ENCODE measurements around the gene ZNF839. TPM values are rescaled to one million over a fixed set of nuclear protein-coding genes. Genes with fewer than 3 reads are reported as not detected.

The ZNF839 gene
- total RNA-seq, 1 experiment from 2014 or later, result 15.1 TPM

DNA sequence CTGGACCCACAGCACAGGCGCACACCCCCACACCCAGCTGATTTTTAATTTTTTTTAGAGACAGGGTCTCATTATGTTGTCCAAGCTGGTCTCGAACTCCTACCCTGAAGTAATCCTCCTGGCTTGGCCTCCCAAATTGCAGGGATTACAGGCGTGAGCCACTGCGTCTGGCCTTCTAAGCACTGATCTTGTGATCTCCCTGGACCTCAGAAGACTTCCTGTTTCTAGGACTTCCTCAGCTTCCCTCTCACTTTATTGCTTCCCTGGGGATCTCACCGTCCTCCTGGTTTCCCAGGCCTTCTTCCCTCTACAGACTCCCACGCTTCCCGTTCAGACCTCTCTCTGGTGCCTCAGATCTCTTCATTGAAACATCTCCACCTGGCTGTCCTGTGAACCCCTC is 13.8 kb downstream of the ZNF839 start (continued):
- TF ChIP-seq, protein P1, sequence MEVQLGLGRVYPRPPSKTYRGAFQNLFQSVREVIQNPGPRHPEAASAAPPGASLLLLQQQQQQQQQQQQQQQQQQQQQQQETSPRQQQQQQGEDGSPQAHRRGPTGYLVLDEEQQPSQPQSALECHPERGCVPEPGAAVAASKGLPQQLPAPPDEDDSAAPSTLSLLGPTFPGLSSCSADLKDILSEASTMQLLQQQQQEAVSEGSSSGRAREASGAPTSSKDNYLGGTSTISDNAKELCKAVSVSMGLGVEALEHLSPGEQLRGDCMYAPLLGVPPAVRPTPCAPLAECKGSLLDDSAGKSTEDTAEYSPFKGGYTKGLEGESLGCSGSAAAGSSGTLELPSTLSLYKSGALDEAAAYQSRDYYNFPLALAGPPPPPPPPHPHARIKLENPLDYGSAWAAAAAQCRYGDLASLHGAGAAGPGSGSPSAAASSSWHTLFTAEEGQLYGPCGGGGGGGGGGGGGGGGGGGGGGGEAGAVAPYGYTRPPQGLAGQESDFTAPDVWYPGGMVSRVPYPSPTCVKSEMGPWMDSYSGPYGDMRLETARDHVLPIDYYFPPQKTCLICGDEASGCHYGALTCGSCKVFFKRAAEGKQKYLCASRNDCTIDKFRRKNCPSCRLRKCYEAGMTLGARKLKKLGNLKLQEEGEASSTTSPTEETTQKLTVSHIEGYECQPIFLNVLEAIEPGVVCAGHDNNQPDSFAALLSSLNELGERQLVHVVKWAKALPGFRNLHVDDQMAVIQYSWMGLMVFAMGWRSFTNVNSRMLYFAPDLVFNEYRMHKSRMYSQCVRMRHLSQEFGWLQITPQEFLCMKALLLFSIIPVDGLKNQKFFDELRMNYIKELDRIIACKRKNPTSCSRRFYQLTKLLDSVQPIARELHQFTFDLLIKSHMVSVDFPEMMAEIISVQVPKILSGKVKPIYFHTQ (CRISPR knock-in tag; IDR thresholded peaks at IDR 0.05), result no peak
- no peak for TF ChIP-seq SMAD4 (CRISPR knock-in tag; IDR thresholded peaks at IDR 0.05)
- no peak for TF ChIP-seq ZNF671 (CRISPR knock-in tag; IDR thresholded peaks at IDR 0.05)
- TF ChIP-seq, protein P2, sequence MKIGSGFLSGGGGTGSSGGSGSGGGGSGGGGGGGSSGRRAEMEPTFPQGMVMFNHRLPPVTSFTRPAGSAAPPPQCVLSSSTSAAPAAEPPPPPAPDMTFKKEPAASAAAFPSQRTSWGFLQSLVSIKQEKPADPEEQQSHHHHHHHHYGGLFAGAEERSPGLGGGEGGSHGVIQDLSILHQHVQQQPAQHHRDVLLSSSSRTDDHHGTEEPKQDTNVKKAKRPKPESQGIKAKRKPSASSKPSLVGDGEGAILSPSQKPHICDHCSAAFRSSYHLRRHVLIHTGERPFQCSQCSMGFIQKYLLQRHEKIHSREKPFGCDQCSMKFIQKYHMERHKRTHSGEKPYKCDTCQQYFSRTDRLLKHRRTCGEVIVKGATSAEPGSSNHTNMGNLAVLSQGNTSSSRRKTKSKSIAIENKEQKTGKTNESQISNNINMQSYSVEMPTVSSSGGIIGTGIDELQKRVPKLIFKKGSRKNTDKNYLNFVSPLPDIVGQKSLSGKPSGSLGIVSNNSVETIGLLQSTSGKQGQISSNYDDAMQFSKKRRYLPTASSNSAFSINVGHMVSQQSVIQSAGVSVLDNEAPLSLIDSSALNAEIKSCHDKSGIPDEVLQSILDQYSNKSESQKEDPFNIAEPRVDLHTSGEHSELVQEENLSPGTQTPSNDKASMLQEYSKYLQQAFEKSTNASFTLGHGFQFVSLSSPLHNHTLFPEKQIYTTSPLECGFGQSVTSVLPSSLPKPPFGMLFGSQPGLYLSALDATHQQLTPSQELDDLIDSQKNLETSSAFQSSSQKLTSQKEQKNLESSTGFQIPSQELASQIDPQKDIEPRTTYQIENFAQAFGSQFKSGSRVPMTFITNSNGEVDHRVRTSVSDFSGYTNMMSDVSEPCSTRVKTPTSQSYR (CRISPR knock-in tag; IDR thresholded peaks at IDR 0.05), result no peak
- TF ChIP-seq ATF1 (CRISPR knock-in tag; IDR thresholded peaks at IDR 0.05), result no peak
- TF ChIP-seq ESRRA (CRISPR knock-in tag; IDR thresholded peaks at IDR 0.05; ENCODE audit: borderline replicate concordance), result no peak
- TF ChIP-seq FOXP1 (CRISPR knock-in tag; IDR thresholded peaks at IDR 0.05; ENCODE audit: borderline replicate concordance), result no peak
- no peak for TF ChIP-seq GTF2I (CRISPR knock-in tag; conservative IDR thresholded peaks at IDR 0.05)
- no peak for TF ChIP-seq PRDM15 (CRISPR knock-in tag; IDR thresholded peaks at IDR 0.05)
- TF ChIP-seq ZNF425 (CRISPR knock-in tag; conservative IDR thresholded peaks at IDR 0.05), result no peak
- no peak for TF ChIP-seq KAT7 (CRISPR knock-in tag; IDR thresholded peaks at IDR 0.05; ENCODE audit: borderline replicate concordance)
- no peak for TF ChIP-seq ZNF138 (CRISPR knock-in tag; conservative IDR thresholded peaks at IDR 0.05)

GRCh38 chr14:102333795-102334705 is 14.5 kb downstream of the ZNF839 start:
- Mint-ChIP-seq H3K4me3 (no peak overlapping the region), H3K27ac (peak overlapping the region; percentile 14), H3K36me3 (peaks cover 35% of the 10 kb centered on the region), H3K4me1 (no peaks in the 10 kb centered on the region; the same call in 1 of the 2 replicates), H3K9me3 (no peaks in the 10 kb centered on the region), H3K27me3 (ENCODE audit: low read depth) (no peaks in the 10 kb centered on the region)
- ATAC-seq, result no peak
- DNase-seq (ENCODE audit: low spot score), result no peak
- CTCF ChIA-PET, result interaction anchor here (0.9 kb wide), 1 partner anchor 20 kb away, joined by 3 read pairs; no protein-coding TSS in a partner anchor
- TF ChIP-seq ZNF416 (CRISPR knock-in tag; IDR thresholded peaks at IDR 0.05) (no peak), FOXP1 (CRISPR knock-in tag; IDR thresholded peaks at IDR 0.05; ENCODE audit: borderline replicate concordance) (no peak), RORB (CRISPR knock-in tag; IDR thresholded peaks at IDR 0.05) (no peak), SMAD3 (CRISPR knock-in tag; IDR thresholded peaks at IDR 0.05; ENCODE audit: borderline replicate concordance) (no peak), SMAD4 (CRISPR knock-in tag; IDR thresholded peaks at IDR 0.05) (no peak), FOXJ3 (CRISPR knock-in tag; IDR thresholded peaks at IDR 0.05; ENCODE audit: borderline replicate concordance) (no peak), ZNF671 (CRISPR knock-in tag; IDR thresholded peaks at IDR 0.05) (no peak)
- TF ChIP-seq, protein P3, sequence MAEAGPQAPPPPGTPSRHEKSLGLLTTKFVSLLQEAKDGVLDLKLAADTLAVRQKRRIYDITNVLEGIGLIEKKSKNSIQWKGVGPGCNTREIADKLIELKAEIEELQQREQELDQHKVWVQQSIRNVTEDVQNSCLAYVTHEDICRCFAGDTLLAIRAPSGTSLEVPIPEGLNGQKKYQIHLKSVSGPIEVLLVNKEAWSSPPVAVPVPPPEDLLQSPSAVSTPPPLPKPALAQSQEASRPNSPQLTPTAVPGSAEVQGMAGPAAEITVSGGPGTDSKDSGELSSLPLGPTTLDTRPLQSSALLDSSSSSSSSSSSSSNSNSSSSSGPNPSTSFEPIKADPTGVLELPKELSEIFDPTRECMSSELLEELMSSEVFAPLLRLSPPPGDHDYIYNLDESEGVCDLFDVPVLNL (CRISPR knock-in tag; IDR thresholded peaks at IDR 0.05; ENCODE audit: borderline replicate concordance, low read depth), result no peak
- POLR2A ChIA-PET, result interaction anchor here (0.8 kb wide), 1 partner anchor 151 kb away, joined by 3 read pairs; no protein-coding TSS in a partner anchor

All from WTC11 (cell line).